CD14-positive monocyte (primary cell): ENCODE data around the gene ACTBL2. TPM values are rescaled to one million over a fixed set of nuclear protein-coding genes. Genes with fewer than 3 reads are reported as not detected.

Experiments used
- DNase-seq, 3 donors: peaks; one replicate each; pipeline ENCODE4 v3.0.0-alpha.2; 2011 to 2022
- H2AFZ ChIP-seq: 2 replicates; pipeline ENCODE4 v1.6.0; 2012; ENCODE audit warnings: mild to moderate bottlenecking, low read depth, low read length, inconsistent platforms; ENCODE audit not compliant: insufficient read depth, poor library complexity, severe bottlenecking
- H3K27ac ChIP-seq, 2 donors: 1 replicate in 1 of 2; 2 replicates in 1 of 2; pipeline ENCODE4 v1.5.1; 2012 to 2013; ENCODE audit warnings: low read length in 2 of 2, control low read depth in 1 of 2, inconsistent platforms in 1 of 2, low read depth in 1 of 2, mild to moderate bottlenecking in 1 of 2
- H3K27me3 ChIP-seq, 2 donors: one replicate each; pipeline versions ENCODE4 v1.6.0 to v1.6.1; 2011 to 2013; ENCODE audit warnings: low read length in 2 of 2; ENCODE audit not compliant: control insufficient read depth in 2 of 2, insufficient read depth in 2 of 2
- H3K36me3 ChIP-seq, 2 donors: replicated peaks in 1 of 2; 1 replicate in 1 of 2; 2 replicates in 1 of 2; pipeline versions ENCODE4 v1.5.1 to v1.6.1; 2012 to 2013; ENCODE audit warnings: low read length in 2 of 2, control low read depth in 1 of 2, inconsistent platforms in 1 of 2, mild to moderate bottlenecking in 1 of 2; ENCODE audit not compliant: insufficient read depth in 2 of 2, control insufficient read depth in 1 of 2
- H3K4me1 ChIP-seq, 2 donors: 1 replicate in 1 of 2; 2 replicates in 1 of 2; pipeline versions ENCODE4 v1.5.1 to v1.6.1; 2012 to 2013; ENCODE audit warnings: low read length in 2 of 2, control low read depth in 1 of 2, inconsistent platforms in 1 of 2, mild to moderate bottlenecking in 1 of 2, moderate library complexity in 1 of 2; ENCODE audit not compliant: insufficient read depth in 2 of 2, control insufficient read depth in 1 of 2
- H3K4me2 ChIP-seq: replicated peaks from 2 replicates; pipeline ENCODE3; 2012; ENCODE audit warnings: low read length, moderate library complexity, mild to moderate bottlenecking; ENCODE audit not compliant: poor library complexity, severe bottlenecking; ENCODE audit errors: extremely low read depth
- H3K4me3 ChIP-seq, 3 experiments: fragments of 200-600 bp in 1 of 3; sonication (generic) in 1 of 3; replicated peaks in 1 of 3; 1 replicate in 2 of 3; 2 replicates in 1 of 3; pipeline ENCODE4 v1.5.1; 2011 to 2013; ENCODE audit warnings: low read length in 3 of 3, mild to moderate bottlenecking in 3 of 3, control low read depth in 2 of 3, low read depth in 2 of 3, inconsistent platforms in 1 of 3, moderate library complexity in 1 of 3
- H3K79me2 ChIP-seq: 2 replicates; pipeline ENCODE4 v1.6.0; 2012; ENCODE audit warnings: mild to moderate bottlenecking, control low read depth, inconsistent platforms, low read length, moderate library complexity; ENCODE audit not compliant: insufficient read depth
- H3K9ac ChIP-seq: 2 replicates; pipeline ENCODE4 v1.6.0; 2017; ENCODE audit warnings: low read length, mild to moderate bottlenecking; ENCODE audit not compliant: insufficient read depth, poor library complexity, severe bottlenecking
- H3K9me3 ChIP-seq, 2 donors: replicated peaks in 1 of 2; 1 replicate in 1 of 2; 2 replicates in 1 of 2; pipeline versions ENCODE4 v1.5.1 to v1.6.1; 2012 to 2013; ENCODE audit warnings: low read length in 2 of 2, control low read depth in 1 of 2; ENCODE audit not compliant: control insufficient read depth in 1 of 2, insufficient read depth in 1 of 2
- H4K20me1 ChIP-seq: 2 replicates; pipeline ENCODE4 v1.6.0; 2012; ENCODE audit warnings: mild to moderate bottlenecking, low read length, control low read depth, moderate library complexity; ENCODE audit not compliant: insufficient read depth
- H3K27ac Mint-ChIP-seq, 7 donors: one replicate each; pipeline ENCODE4 v1.8.0; 2020; ENCODE audit warnings: mild to moderate bottlenecking in 7 of 7, mixed read lengths in 7 of 7, moderate library complexity in 6 of 7, inconsistent platforms in 2 of 7
- H3K27me3 Mint-ChIP-seq, 3 donors: one replicate each; pipeline ENCODE4 v1.8.0; 2021 to 2022; ENCODE audit warnings: low read depth in 3 of 3, mild to moderate bottlenecking in 3 of 3, mixed read lengths in 3 of 3, moderate library complexity in 3 of 3, inconsistent platforms in 1 of 3
- H3K36me3 Mint-ChIP-seq, 2 donors: one replicate each; pipeline ENCODE4 v1.8.0; 2020; ENCODE audit warnings: mixed read lengths in 2 of 2, inconsistent platforms in 1 of 2, mild to moderate bottlenecking in 1 of 2
- H3K4me1 Mint-ChIP-seq: one replicate; pipeline ENCODE4 v1.8.0; 2020; ENCODE audit warnings: mild to moderate bottlenecking, mixed read lengths
- H3K4me3 Mint-ChIP-seq, 2 donors: one replicate each; pipeline ENCODE4 v1.8.0; 2020; ENCODE audit warnings: mild to moderate bottlenecking in 2 of 2, mixed read lengths in 2 of 2, moderate library complexity in 1 of 2
- H3K9me3 Mint-ChIP-seq, 7 donors: one replicate each; pipeline ENCODE4 v1.8.0; 2020 to 2022; ENCODE audit warnings: mixed read lengths in 7 of 7, mild to moderate bottlenecking in 6 of 7, moderate library complexity in 6 of 7, inconsistent platforms in 2 of 7
- CTCF ChIP-seq: fragments of 200-600 bp; IDR thresholded peaks from one replicate; pipeline ENCODE4 v1.8.0; 2022; ENCODE audit warnings: antibody characterized with exemption, mild to moderate bottlenecking
- WGBS: methylation state at CpG from one replicate; pipeline ENCODE4 v1.1.5; 2013; ENCODE audit warnings: missing lambda C conversion rate; ENCODE audit not compliant: insufficient coverage; 5-methylcytosine and 5-hydroxymethylcytosine counted together
- intact Hi-C, 2 donors: fragments of 100-400 bp; cut with micrococcal nuclease; formaldehyde crosslinking; loops; one replicate each; pipeline versions ENCODE4 v1.15.0 to v1.15.1; 2023
- polyA plus RNA-seq, 3 donors: library from polyadenylated mRNA; depleted of rRNA in 1 of 3; unstranded in 2 of 3; stranded (reverse) in 1 of 3; fragments of 300-500 nt in 2 of 3; fragments of >200 nt in 1 of 3; fragmentation: Illumina TruSeq in 2 of 3; gene quantifications; 1 replicate in 2 of 3; 2 replicates in 1 of 3; pipeline ENCODE4 v1.2.3, GENCODE V29; 2012 to 2021

ACTBL2 gene
- polyA plus RNA-seq, 3 donors = not detected

- intact Hi-C loops = no loop called here
- no peak for DNase-seq
- H3K36me3 Mint-ChIP-seq = no peaks in the 10 kb centered on the region
- Histone ChIP-seq H3K9me3 (no peaks in the 10 kb centered on the region), H3K27ac (no peak overlapping the region), H3K36me3 (no peaks in the 10 kb centered on the region), H2AFZ (no peak overlapping the region), H3K27me3 (no peaks in the 10 kb centered on the region), H3K4me2 (no peak overlapping the region), H3K4me3 (no peak overlapping the region), H3K9ac (no peak overlapping the region), H4K20me1 (no peaks in the 10 kb centered on the region), H3K4me1 (no peaks in the 10 kb centered on the region), H3K79me2 (no peaks in the 10 kb centered on the region)
- H3K4me1 Mint-ChIP-seq = no peaks in the 10 kb centered on the region
- no peak overlapping the region for H3K4me3 Mint-ChIP-seq
- H3K27ac Mint-ChIP-seq = no peak overlapping the region
- peaks cover 0 to 3% (median 0%) of the 10 kb centered on the region in 7 donors for H3K9me3 Mint-ChIP-seq
- WGBS = 93% methylated on average over 5 of the region's 16 CpGs
- no peak for TF ChIP-seq CTCF
- H3K27me3 Mint-ChIP-seq = no peaks in the 10 kb centered on the region
Observed at GRCh38 chr5:57455511-57456455, 26.8 kb downstream of the ACTBL2 start.

- no peak overlapping the region for H3K9ac ChIP-seq
- no peak overlapping the region for H3K27ac ChIP-seq
- H3K36me3 Mint-ChIP-seq = no peaks in the 10 kb centered on the region
- H3K4me1 Mint-ChIP-seq = no peaks in the 10 kb centered on the region
- H3K27ac Mint-ChIP-seq = no peak overlapping the region
- no peak for DNase-seq
- H3K9me3 ChIP-seq = no peaks in the 10 kb centered on the region
- H3K27me3 Mint-ChIP-seq = peaks cover 0 to 1% (median 0%) of the 10 kb centered on the region in 3 donors
- H3K4me2 ChIP-seq = no peak overlapping the region
- no peaks in the 10 kb centered on the region for H3K4me1 ChIP-seq
- H3K4me3 ChIP-seq = no peak overlapping the region
- H3K36me3 ChIP-seq = no peaks in the 10 kb centered on the region
- H2AFZ ChIP-seq = no peak overlapping the region
- intact Hi-C loops = no loop called here
- peaks cover 0 to 3% (median 0%) of the 10 kb centered on the region in 7 donors for H3K9me3 Mint-ChIP-seq
- TF ChIP-seq CTCF = no peak
- no peaks in the 10 kb centered on the region for H3K27me3 ChIP-seq
- H3K79me2 ChIP-seq = no peaks in the 10 kb centered on the region
- no peaks in the 10 kb centered on the region for H4K20me1 ChIP-seq
- no peak overlapping the region for H3K4me3 Mint-ChIP-seq
Observed at GRCh38 chr5:57454896-57455295, 27.7 kb downstream of the ACTBL2 start.
